ENCODE measurements around the gene NTN1.
A peak's percentile ranks its signal among the peaks of the same experiment; 100 is the strongest.

NTN1 gene

GRCh38 chr17:9183306-9183705, 162.0 kb downstream of the NTN1 start (continued):
- TF ChIP-seq TSHZ1 (tag by site-specific recombination; IDR thresholded peaks at IDR 0.05; ENCODE audit: borderline replicate concordance) (no peak), BCL6B (tag by site-specific recombination; IDR thresholded peaks at IDR 0.05) (no peak), ZFP3 (tag by site-specific recombination; IDR thresholded peaks at IDR 0.05; ENCODE audit: low read depth) (no peak), SCRT2 (tag by site-specific recombination; IDR thresholded peaks at IDR 0.05) (no peak)

GRCh38 chr17:9185142-9185541, 163.8 kb downstream of the NTN1 start:
- Histone ChIP-seq H3K36me3 (ENCODE audit: control insufficient read depth in 2 of 2, insufficient read depth in 1 of 2, low read length in 2 of 2) (peaks cover 0 to 27% of the 10 kb centered on the region in 2 experiments; a peak in 2 of 3 replicates), H3K4me3 (ENCODE audit: low read depth, low read length) (no peak overlapping the region), H3K9me3 (ENCODE audit: control insufficient read depth, insufficient read depth, low read depth, low read length) (no peaks in the 10 kb centered on the region), H3K27ac (ENCODE audit: extremely low read depth, low read depth, low read length) (no peak overlapping the region), H3K4me1 (ENCODE audit: control insufficient read depth, insufficient read depth, low read length) (no peaks in the 10 kb centered on the region)
- ChIA-PET POLR2A (no interaction called here), CTCF (no interaction called here)
- TF ChIP-seq ZBTB8A (tag by site-specific recombination; IDR thresholded peaks at IDR 0.05) (no peak), ZNF266 (tag by site-specific recombination; IDR thresholded peaks at IDR 0.05; ENCODE audit: low read depth) (no peak), ZNF19 (tag by site-specific recombination; IDR thresholded peaks at IDR 0.05; ENCODE audit: low read depth) (no peak), ZNF843 (tag by site-specific recombination; IDR thresholded peaks at IDR 0.05) (no peak), ZNF624 (tag by site-specific recombination; IDR thresholded peaks at IDR 0.05) (no peak), YY2 (tag by site-specific recombination; IDR thresholded peaks at IDR 0.05) (no peak), GLIS1 (tag by site-specific recombination; IDR thresholded peaks at IDR 0.05) (peak; percentile 96), ZNF24 (tag by site-specific recombination; IDR thresholded peaks at IDR 0.05) (no peak), REST (tag by site-specific recombination; IDR thresholded peaks at IDR 0.05) (no peak), ZNF501 (tag by site-specific recombination; IDR thresholded peaks at IDR 0.05) (no peak), ZNF26 (tag by site-specific recombination; IDR thresholded peaks at IDR 0.05) (no peak), PRDM10 (tag by site-specific recombination; IDR thresholded peaks at IDR 0.05) (no peak), FEZF1 (tag by site-specific recombination; IDR thresholded peaks at IDR 0.05) (no peak), ZNF791 (tag by site-specific recombination; IDR thresholded peaks at IDR 0.05) (no peak), ZIC2 (tag by site-specific recombination; IDR thresholded peaks at IDR 0.05) (peak; percentile 54)

All from HEK293 (cell line).